CD4-positive, alpha-beta T cell treated with Interleukin-6 at 100 ng/mL for 8 hours (primary cell): ENCODE results near the gene CDT1.

Source experiments
- DNase-seq: peaks from one replicate; pipeline ENCODE4 v3.0.0-alpha.2; 2020; ENCODE audit warnings: mixed read lengths, low spot score

The CDT1 gene

DNA sequence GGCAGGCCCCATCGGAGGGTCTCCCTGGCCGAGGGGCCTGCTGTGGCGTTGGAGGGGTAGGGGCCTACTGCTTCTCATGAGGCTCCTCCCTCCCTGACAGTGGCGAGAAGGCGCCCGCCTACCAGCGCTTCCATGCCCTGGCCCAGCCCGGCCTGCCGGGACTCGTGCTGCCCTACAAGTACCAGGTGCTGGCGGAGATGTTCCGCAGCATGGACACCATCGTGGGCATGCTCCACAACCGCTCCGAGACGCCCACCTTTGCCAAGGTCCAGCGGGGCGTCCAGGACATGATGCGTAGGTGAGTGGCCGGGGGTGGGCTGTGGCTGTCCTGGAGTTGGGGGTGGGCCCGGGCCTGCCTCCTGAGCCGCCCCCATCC, 1.7 kb downstream of the CDT1 start:
- no peak for DNase-seq

GRCh38 chr16:88805887-88806393, 2.4 kb downstream of the CDT1 start:
- no peak for DNase-seq

- no peak for DNase-seq
Observed at GRCh38 chr16:88806491-88807111, 3.0 kb downstream of the CDT1 start.

DNA sequence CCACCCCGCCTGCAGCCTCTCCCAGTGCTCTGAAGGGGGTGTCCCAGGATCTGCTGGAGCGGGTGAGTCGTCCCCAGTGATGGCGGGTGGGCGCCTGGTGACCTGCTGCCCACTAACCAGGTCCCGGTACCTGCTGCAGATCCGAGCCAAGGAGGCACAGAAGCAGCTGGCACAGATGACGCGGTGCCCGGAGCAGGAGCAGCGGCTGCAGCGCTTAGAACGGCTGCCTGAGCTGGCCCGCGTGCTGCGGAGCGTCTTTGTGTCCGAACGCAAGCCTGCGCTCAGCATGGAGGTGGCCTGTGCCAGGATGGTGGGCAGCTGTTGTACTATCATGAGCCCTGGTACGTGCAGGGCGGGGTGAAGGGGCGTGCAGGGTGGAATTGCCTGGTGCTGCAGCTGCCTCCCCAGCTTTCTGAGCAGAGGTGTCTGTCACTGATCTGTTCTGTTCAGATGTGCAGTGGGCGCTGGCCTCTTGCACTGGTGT, 3.6 kb downstream of the CDT1 start:
- no peak for DNase-seq

DNA sequence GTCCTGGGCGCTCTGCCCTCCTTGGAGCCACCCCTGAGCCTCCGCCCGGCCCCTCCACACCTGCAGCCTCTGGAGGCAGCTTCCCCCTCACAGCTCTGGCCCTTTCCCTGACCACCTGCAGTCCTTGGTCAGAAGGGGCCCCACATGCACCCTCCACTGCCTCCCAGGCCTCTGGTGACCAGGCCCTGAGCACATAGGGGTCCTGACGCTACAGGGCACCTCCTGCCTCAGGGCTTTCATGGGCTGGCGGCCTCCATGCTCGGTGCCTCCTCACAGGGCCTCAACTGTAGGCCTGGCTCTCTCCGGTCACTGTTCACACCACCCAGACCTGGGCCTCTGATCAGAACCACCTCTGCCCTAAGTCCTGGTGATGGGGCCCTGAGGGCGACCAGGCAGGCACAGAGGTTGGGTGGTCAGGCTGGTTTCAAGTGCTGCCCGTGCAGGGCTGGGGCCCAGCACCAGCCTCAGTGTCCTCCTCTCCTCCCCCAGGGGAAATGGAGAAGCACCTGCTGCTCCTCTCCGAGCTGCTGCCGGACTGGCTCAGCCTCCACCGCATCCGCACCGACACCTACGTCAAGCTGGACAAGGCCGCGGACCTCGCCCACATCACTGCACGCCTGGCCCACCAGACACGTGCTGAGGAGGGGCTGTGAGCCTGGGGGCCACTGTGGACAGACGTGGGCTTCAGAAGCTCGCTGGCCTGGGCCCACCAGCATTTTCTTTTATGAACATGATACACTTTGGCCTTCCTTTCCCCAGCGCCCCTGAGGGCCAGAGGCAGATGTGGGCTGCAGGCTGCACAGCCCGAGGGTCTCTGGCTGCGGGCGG, 4.3 kb downstream of the CDT1 start:
- DNase-seq = no peak

DNA sequence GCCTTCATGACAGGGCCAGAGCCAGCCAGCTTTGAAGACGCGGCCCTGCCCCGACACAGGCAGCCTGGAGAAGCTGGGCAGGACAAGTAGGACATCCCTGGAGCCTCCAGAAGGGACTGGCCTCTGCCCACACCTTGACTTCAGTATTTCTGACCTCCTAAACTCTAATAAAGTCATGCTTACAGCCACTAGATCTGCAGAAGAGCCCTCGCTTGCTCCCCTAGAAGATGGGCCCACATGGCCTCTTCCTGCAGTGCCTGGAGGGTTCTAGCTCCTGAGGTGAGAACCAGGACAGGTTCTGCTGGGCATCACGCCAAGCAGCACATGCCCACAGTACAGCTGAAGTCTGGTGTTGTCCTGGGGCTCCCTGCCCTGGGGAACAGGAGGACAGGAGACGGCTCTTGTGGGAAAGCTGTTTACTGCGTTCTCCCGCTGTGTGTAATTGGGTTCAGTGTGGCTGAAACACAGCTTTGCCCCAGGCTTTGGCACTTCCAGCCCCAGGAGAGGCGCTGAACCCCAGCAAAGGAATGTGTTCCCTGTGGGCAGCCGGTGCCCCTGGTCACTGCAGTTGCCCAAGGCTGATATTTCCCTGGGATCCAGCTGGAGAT, 5.6 kb downstream of the CDT1 start:
- no peak for DNase-seq

DNA sequence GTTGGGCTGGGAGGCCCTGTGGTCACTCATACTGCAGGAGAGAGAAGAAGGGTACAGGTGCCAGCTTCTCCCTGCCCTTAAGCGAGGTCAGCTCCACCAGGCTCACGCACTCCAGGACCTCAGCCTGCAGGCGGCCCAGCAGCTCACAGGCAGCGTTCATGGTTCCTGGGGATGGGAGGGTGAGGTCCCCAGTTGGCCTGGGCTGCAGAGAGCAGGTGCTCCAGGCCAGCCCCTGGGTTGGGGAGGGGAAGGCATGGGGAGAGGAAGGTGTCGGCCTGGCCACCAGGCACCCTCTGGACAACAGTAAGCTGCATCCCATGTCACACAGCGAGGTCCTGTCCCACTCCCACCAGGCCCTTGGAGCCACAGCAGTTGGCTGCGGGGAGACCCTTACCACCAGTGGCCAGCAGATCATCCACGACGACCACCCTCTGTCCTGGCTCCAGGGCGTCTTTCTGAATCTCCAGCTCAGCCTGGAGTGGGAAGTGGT, 6.1 kb downstream of the CDT1 start:
- no peak for DNase-seq

GRCh38 chr16:88810166-88810911, 6.8 kb downstream of the CDT1 start:
- no peak for DNase-seq

DNA sequence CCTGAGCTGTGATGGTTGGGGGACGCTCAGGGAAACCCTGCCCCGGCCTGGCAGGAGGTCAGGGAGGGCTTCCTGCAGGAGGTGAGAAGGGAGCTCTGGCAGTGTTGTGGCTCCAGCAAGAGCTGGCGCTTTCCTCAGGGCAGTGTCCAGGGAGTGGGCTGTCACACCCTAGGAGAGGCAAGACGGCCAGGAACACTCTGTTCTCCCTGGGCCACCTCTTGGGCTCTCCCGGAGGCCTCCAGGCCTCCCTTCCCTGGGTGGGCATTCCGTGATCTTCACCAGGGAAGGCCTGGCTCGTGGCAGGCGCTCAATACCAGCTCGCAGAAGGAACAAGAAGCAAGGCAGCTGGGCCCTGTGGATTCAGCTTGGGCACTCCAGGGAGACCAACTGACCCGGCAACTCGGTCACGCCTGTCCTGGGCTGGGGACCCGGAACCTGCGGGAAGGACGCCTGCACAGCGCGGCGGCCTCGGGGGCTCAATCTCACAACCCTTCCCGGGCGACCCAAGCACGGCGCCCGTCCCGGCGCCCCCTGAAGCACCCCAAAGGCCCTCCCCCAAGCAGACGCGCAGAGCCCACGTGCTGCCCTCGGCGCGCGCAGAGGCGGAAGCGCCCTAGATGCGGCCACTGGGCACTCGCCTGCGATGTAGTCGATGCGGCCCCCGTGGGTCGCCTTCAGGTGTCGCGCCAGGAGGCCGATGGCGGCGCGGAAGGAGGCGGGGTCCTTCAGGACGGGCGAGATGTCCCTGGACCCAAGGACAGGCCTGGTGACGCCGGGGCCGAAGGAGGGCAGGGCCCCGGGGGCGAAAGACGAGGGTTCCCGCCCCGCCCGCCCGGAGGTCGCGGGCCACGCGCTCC, 7.6 kb downstream of the CDT1 start:
- DNase-seq = peak; percentile 51

GRCh38 chr16:88811769-88812512, 8.4 kb downstream of the CDT1 start, which contains the start of gene APRT:
TSS of gene APRT (minus strand) at chr16:88811928. CDS start at chr16:88811899, 29 bp downstream.
- peak; percentile 94 for DNase-seq

- DNase-seq = no peak
Observed at GRCh38 chr16:88812513-88813268, 9.1 kb downstream of the CDT1 start.

GRCh38 chr16:88813269-88814143, 9.9 kb downstream of the CDT1 start:
- DNase-seq = no peak

DNA sequence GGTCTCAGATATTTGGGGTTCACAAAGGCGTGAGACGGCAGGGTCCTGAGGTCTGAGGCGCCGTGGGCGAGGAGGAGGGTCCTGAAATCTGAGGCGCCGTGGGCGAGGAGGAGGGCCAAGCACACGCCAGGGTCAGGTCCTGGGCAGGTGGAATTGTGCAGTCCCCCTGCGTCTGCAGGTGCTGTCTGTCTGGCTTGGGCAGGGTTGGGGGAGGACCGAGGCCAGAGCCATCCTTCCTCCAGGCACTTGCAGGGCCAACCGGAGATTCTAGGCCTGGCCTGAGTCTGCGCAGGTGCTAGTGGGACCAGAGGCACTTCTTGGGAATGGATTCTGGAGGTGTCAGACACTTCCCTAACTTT, 10.5 kb downstream of the CDT1 start:
- DNase-seq = no peak

DNA sequence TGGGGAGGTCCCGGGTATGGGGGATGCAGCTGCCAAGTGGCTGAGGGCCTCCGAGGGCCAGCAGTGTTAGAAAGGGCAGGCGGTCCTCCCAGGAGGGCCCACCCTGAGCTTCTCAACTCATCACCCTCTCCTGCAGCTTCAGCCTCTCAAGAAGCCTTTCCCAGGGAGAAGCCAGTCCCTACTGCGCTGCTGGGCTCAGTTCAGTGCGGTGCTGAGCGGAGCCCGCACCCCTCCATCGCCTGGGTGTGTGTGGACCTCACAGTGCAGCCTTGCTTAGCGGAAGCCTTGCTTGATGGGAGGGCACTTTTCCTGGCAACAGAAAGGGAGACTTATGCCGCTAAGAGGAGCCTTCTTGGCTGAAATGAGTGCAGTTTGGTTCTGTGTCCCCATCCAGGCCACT, 11.6 kb downstream of the CDT1 start:
- no peak for DNase-seq

GRCh38 chr16:88815901-88816589, 12.5 kb downstream of the CDT1 start:
- DNase-seq = peak; percentile 36

DNA sequence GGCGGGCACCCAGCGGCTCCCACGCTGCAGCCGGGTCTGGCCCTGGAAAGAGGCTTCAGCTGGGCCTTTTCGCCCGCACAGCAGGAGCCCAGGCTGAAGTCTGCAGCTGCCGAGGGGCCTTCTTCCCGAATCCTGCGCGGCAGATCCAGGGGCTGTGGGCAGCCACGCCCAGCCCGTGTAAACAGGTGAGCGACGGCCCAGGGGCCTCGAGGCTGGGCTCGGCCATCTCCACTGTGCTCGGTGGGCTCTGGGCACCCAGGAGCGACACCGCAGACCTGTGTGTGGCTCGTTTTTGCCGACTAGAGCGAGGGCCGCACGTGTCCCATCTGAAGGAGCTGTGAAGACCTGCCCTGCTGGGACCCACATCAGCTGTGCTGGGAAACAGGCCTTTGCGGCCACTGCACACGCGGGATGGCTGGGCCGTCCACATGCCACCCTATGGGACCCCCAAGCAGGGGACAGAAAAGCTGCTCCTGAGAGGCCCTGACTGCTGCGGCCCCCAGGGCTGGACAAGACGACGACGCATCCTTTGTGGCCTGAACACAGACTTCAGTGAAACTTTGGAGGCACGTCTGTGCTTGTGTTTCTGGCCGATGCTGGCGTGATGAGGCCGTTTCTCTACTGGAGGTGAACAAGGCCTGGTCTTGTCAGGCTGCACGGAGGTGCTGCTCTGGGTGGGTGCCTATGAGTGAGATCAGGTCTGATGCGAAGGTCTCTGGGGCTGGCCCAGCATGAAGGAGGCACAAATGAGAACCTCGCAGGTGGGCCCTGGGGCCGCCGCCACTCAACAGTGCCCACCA, 13.3 kb downstream of the CDT1 start:
- no peak for DNase-seq
